ENCODE measurements around the gene MASP1.

Gene MASP1

DNA sequence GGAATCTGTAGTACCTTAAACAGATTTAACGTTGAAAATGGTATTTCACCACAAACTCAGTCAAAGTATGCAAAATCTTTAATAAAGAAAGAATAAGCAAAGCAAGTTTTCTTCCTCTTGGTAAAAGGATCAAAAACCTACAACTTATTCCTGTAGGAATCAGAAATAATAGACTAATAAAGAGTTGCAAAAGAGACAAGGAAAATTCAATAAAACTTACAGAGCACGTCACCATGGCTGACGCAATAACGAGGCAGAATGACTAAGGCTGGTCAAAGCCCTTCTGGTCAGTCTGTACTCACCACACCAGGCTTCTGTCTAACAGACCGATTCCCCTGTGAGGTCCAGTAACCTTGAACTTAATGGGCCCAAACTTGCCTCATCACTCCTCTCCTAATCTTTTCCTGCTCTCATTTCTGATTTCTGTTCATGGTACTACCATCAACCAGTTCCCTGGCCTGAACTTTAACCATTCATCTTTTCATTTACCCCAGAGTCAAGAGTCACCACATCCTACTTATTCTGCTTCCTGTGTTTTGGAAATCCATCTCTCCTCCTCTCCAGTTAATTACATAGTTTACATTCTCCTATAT lies 5.0 kb downstream of the MASP1 start:
- no peaks in the 10 kb centered on the region for H3K36me3 ChIP-seq (ENCODE audit: control insufficient read depth in 2 of 2, insufficient read depth in 2 of 2, low read length in 2 of 2)
- H3K9ac ChIP-seq (ENCODE audit: low read length in 2 of 2): no peak overlapping the region
- H3K4me3 ChIP-seq (ENCODE audit: low read length in 2 of 2): no peak overlapping the region
- peaks cover 14% of the 10 kb centered on the region for H3K4me1 ChIP-seq (ENCODE audit: control insufficient read depth, insufficient read depth, low read length)
- no peaks in the 10 kb centered on the region for H3K9me3 ChIP-seq (ENCODE audit: control insufficient read depth in 2 of 2, low read length in 2 of 2)
- H3K27ac ChIP-seq (ENCODE audit: low read length): no peak overlapping the region
- no peaks in the 10 kb centered on the region for H3K27me3 ChIP-seq (ENCODE audit: control insufficient read depth in 1 of 2, insufficient read depth in 2 of 2, low read length in 2 of 2)

DNA sequence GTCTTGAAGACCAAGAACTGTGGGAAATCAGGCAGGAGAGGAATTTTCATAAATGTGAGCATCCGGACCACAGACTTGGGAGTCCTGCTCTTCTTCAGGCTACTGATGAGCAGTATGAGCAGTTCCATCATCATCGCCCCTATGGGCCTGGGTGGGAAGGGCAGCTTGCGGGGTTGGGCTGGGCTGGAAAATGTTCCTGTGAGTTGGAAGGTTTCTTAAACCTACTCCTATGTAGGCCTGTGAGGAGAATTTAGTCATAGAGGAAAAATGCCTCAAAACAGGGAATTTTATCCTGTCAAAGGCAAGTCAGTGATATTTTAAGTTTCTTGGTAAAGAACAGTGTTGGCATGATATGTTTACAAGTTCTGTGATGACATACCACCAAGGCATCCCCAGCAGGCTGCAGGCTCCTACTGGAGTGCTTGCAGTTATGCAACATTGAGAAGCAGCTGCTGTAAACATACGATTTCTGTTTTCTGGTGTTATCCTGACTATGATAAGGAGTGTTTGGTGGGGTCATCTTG lies 10.3 kb downstream of the MASP1 start:
- H3K4me3 ChIP-seq (ENCODE audit: low read length in 2 of 2): no peak overlapping the region
- no peaks in the 10 kb centered on the region for H3K9me3 ChIP-seq (ENCODE audit: control insufficient read depth in 2 of 2, low read length in 2 of 2)
- no peak overlapping the region for H3K27ac ChIP-seq (ENCODE audit: low read length)
- no peaks in the 10 kb centered on the region for H3K4me1 ChIP-seq (ENCODE audit: control insufficient read depth, insufficient read depth, low read length)
- H3K9ac ChIP-seq (ENCODE audit: low read length in 2 of 2): no peak overlapping the region
- no peaks in the 10 kb centered on the region for H3K27me3 ChIP-seq (ENCODE audit: control insufficient read depth in 1 of 2, insufficient read depth in 2 of 2, low read length in 2 of 2)
- H3K36me3 ChIP-seq (ENCODE audit: control insufficient read depth in 2 of 2, insufficient read depth in 2 of 2, low read length in 2 of 2): no peaks in the 10 kb centered on the region

DNA sequence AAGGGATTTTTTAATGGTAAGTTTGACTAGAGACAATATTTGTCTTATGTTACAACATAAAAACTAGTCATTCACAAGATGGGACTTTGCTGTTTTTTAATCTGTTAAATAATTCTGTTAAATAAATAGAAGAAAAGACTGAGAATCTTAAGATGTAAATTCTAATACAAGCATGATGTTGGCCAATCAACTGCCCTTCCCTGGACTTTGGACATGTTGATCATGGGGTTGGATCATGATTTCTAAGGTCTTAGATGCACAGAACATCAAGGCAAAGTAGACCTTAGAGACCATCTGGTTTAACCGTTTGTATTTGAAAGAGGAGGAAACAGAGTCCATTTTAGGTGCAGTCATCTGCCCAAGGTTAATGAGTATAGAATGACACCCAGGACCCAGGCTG lies 10.9 kb downstream of the MASP1 start:
- H3K27me3 ChIP-seq (ENCODE audit: control insufficient read depth in 1 of 2, insufficient read depth in 2 of 2, low read length in 2 of 2): no peaks in the 10 kb centered on the region
- no peaks in the 10 kb centered on the region for H3K9me3 ChIP-seq (ENCODE audit: control insufficient read depth in 2 of 2, low read length in 2 of 2)
- no peak overlapping the region for H3K27ac ChIP-seq (ENCODE audit: low read length)
- no peaks in the 10 kb centered on the region for H3K36me3 ChIP-seq (ENCODE audit: control insufficient read depth in 2 of 2, insufficient read depth in 2 of 2, low read length in 2 of 2)
- no peak overlapping the region for H3K9ac ChIP-seq (ENCODE audit: low read length in 2 of 2)
- H3K4me1 ChIP-seq (ENCODE audit: control insufficient read depth, insufficient read depth, low read length): no peaks in the 10 kb centered on the region
- H3K4me3 ChIP-seq (ENCODE audit: low read length in 2 of 2): no peak overlapping the region

DNA sequence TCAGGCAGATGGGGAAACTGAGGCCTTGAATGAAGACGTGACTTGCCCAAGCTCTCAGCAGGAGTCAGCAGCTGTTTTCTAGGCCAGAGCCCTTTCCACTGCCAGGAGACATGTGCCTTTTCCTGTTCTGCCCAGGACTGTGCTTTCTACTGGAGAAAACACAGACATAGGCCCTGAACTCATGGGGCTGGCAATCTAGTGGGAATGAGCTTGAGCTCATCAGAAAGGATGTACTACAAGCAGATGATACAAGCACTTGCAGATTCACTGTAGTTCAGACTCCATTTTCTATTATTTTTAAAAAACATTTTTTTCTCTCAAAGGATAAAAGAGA lies 14.4 kb downstream of the MASP1 start:
- Histone ChIP-seq H3K4me3 (ENCODE audit: low read length in 2 of 2) (no peak overlapping the region), H3K36me3 (ENCODE audit: control insufficient read depth in 2 of 2, insufficient read depth in 2 of 2, low read length in 2 of 2) (no peaks in the 10 kb centered on the region), H3K9me3 (ENCODE audit: control insufficient read depth in 2 of 2, low read length in 2 of 2) (no peaks in the 10 kb centered on the region), H3K27ac (ENCODE audit: low read length) (no peak overlapping the region), H3K27me3 (ENCODE audit: control insufficient read depth in 1 of 2, insufficient read depth in 2 of 2, low read length in 2 of 2) (no peaks in the 10 kb centered on the region), H3K9ac (ENCODE audit: low read length in 2 of 2) (no peak overlapping the region), H3K4me1 (ENCODE audit: control insufficient read depth, insufficient read depth, low read length) (no peaks in the 10 kb centered on the region)

DNA sequence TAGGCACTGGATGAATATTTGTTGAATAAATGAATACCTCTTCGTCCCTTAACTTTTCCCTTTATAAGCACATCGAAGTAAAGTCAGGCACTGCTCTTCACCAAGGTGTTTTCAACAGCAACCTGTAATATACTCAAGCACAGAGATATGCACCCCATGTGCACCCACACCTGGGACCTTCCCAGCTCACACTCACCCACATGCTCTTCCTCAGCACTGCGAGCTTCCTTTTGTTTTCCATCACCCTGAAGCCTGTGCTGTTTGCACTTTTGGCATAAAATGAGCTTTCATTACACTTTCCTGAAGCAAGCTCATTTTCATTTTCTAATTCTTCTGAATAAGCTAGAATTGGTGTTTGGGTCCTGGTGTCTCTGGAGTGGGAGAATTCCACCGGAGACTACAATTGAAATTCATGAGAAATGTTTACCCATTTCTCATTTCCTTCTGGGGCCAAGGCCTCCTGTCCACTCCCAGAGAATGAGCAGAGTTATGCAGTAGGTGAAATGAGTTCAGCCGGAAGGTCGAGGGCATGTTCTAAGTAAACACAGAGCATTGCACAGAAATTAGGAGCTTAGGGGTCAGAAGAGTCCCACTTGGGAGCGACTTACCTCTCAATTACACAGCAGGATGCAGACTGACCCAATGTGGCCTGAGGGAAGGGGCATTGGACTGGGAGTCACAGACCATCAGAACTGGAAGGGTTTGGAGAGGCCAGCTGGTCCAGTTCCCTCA lies 15.0 kb downstream of the MASP1 start:
- Histone ChIP-seq H3K9ac (ENCODE audit: low read length in 2 of 2) (no peak overlapping the region), H3K4me3 (ENCODE audit: low read length in 2 of 2) (no peak overlapping the region), H3K36me3 (ENCODE audit: control insufficient read depth in 2 of 2, insufficient read depth in 2 of 2, low read length in 2 of 2) (no peaks in the 10 kb centered on the region), H3K4me1 (ENCODE audit: control insufficient read depth, insufficient read depth, low read length) (no peaks in the 10 kb centered on the region), H3K27me3 (ENCODE audit: control insufficient read depth in 1 of 2, insufficient read depth in 2 of 2, low read length in 2 of 2) (no peaks in the 10 kb centered on the region), H3K9me3 (ENCODE audit: control insufficient read depth in 2 of 2, low read length in 2 of 2) (no peaks in the 10 kb centered on the region), H3K27ac (ENCODE audit: low read length) (no peak overlapping the region)

DNA sequence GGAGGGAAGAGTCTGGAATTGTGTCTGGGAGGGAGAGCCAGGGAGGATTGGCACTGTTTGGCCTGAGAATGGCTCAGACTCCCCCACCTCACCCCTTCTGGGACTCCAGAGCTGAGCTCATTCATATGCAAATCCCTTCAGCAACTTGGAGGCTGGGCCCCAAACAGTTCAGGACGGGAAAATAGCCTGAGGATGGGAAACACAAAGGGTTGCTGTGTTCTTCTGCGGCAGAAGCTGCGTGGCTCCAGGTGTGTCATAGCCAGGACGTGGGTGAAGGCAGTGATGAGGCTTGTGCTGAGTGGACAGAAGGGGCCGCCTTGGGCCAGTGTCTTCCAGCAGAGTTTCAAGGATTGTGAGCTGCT lies 16.6 kb downstream of the MASP1 start:
- H3K4me1 ChIP-seq (ENCODE audit: control insufficient read depth, insufficient read depth, low read length): no peaks in the 10 kb centered on the region
- peaks cover 0 to 2% of the 10 kb centered on the region in 2 donors for H3K9me3 ChIP-seq (ENCODE audit: control insufficient read depth in 2 of 2, low read length in 2 of 2)
- H3K27ac ChIP-seq (ENCODE audit: low read length): no peak overlapping the region
- H3K9ac ChIP-seq (ENCODE audit: low read length in 2 of 2): no peak overlapping the region
- no peaks in the 10 kb centered on the region for H3K36me3 ChIP-seq (ENCODE audit: control insufficient read depth in 2 of 2, insufficient read depth in 2 of 2, low read length in 2 of 2)
- H3K4me3 ChIP-seq (ENCODE audit: low read length in 2 of 2): no peak overlapping the region
- H3K27me3 ChIP-seq (ENCODE audit: control insufficient read depth in 1 of 2, insufficient read depth in 2 of 2, low read length in 2 of 2): no peaks in the 10 kb centered on the region

DNA sequence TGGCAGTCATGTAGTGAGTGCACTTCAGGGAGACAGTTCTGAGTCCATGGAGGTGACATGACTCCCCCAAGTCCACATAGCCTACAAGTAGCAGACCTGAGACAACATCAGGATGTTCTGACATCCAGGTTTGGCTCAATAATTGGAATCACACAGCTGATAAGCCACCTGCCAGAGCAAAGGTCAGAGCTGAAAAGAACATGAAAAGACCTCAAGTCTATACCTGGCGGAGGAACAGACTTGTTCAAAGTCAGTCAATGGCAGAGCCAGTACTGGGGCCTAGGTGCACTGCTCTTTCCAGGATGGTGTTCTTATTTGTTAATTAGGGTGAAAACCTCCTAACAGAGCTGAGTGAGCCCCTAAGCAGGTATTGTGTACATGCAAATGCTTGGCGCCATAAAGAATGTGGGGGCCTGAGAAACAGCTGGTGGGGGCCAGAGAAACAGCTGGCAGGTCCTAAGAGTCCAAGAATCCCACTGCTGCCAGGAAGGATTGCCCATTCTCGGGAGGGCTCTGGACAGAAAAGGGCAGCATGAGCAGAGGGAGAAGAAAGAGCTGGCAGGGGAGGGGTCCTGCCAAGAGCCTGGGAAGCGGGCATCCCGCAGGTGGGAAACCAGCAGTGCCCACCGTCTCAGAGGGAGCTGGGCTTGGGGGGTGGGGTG lies 17.1 kb downstream of the MASP1 start:
- Histone ChIP-seq H3K9me3 (ENCODE audit: control insufficient read depth in 2 of 2, low read length in 2 of 2) (peaks cover 1 to 5% of the 10 kb centered on the region in 2 donors), H3K4me3 (ENCODE audit: low read length in 2 of 2) (no peak overlapping the region), H3K9ac (ENCODE audit: low read length in 2 of 2) (no peak overlapping the region), H3K27ac (ENCODE audit: low read length) (no peak overlapping the region), H3K4me1 (ENCODE audit: control insufficient read depth, insufficient read depth, low read length) (no peaks in the 10 kb centered on the region), H3K36me3 (ENCODE audit: control insufficient read depth in 2 of 2, insufficient read depth in 2 of 2, low read length in 2 of 2) (no peaks in the 10 kb centered on the region), H3K27me3 (ENCODE audit: control insufficient read depth in 1 of 2, insufficient read depth in 2 of 2, low read length in 2 of 2) (no peaks in the 10 kb centered on the region)

DNA sequence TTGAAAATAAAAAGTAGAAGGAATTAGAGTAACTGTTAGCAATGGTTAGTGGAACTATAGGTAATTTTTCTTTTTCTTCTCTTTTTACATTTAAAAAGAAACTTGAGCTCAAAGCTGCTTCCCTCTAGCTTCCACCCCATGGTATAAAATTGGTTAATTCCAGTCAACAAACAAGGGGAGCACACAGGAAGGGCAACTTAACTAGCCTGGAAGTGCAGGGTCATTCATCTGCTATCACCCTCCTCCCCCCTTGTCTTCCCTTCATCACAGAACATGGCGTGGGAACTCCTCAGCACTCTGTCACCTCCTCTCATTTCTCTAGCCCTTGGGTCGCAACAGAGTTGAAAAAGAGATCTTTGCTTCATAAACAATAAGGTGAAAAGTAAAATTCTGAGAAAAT lies 20.0 kb downstream of the MASP1 start:
- Histone ChIP-seq H3K27me3 (ENCODE audit: control insufficient read depth in 1 of 2, insufficient read depth in 2 of 2, low read length in 2 of 2) (no peaks in the 10 kb centered on the region), H3K4me1 (ENCODE audit: control insufficient read depth, insufficient read depth, low read length) (no peaks in the 10 kb centered on the region), H3K9ac (ENCODE audit: low read length in 2 of 2) (no peak overlapping the region), H3K36me3 (ENCODE audit: control insufficient read depth in 2 of 2, insufficient read depth in 2 of 2, low read length in 2 of 2) (no peaks in the 10 kb centered on the region), H3K27ac (ENCODE audit: low read length) (no peak overlapping the region), H3K9me3 (ENCODE audit: control insufficient read depth in 2 of 2, low read length in 2 of 2) (peaks cover 7% of the 10 kb centered on the region in 2 donors), H3K4me3 (ENCODE audit: low read length in 2 of 2) (no peak overlapping the region)

DNA sequence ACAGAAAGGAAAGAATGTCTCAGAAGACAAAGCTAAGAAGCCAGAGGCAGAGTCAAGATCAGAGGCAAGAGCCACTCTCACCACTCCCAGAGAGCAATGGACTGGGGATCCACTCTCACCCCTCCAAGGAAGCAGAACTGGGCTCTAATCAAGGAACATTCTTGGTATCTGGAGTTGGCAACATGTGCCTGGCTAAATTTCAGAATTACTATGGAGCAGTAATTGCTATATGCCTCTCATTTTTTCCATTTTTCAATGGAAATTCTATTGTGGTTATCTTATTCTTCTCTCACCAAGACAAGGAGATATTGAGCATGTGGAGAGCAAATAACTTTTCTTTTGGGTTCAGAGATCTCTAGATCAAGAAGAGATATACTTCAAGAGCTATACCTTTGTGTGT lies 22.1 kb downstream of the MASP1 start:
- H3K27me3 ChIP-seq (ENCODE audit: control insufficient read depth in 1 of 2, insufficient read depth in 2 of 2, low read length in 2 of 2): no peaks in the 10 kb centered on the region
- H3K27ac ChIP-seq (ENCODE audit: low read length): no peak overlapping the region
- H3K36me3 ChIP-seq (ENCODE audit: control insufficient read depth in 2 of 2, insufficient read depth in 2 of 2, low read length in 2 of 2): no peaks in the 10 kb centered on the region
- peaks cover 7% of the 10 kb centered on the region for H3K4me1 ChIP-seq (ENCODE audit: control insufficient read depth, insufficient read depth, low read length)
- no peak overlapping the region for H3K9ac ChIP-seq (ENCODE audit: low read length in 2 of 2)
- H3K4me3 ChIP-seq (ENCODE audit: low read length in 2 of 2): no peak overlapping the region
- peaks cover 7% of the 10 kb centered on the region in 2 donors for H3K9me3 ChIP-seq (ENCODE audit: control insufficient read depth in 2 of 2, low read length in 2 of 2)

DNA sequence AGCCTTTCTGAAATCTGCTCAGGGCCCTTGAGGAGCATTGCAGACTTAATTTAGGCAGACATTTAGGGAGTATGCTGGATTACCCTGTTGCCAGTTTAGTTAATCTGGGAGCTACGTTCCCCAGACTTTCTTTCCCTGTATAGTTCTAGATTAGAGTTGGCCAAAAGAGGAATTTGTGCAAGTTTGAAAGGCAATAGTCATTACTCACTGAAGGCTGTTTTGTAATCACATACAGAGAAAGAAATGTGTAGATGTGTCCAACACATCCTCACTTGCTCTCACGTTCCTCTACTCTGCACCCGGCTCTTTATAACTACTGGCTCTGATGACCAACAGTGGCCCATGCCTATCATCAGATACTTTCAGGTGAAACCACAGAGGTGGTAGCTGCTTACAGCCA lies 24.2 kb downstream of the MASP1 start:
- Histone ChIP-seq H3K27ac (ENCODE audit: low read length) (no peak overlapping the region), H3K9me3 (ENCODE audit: control insufficient read depth in 2 of 2, low read length in 2 of 2) (peaks cover 7% of the 10 kb centered on the region in 2 donors), H3K4me1 (ENCODE audit: control insufficient read depth, insufficient read depth, low read length) (peaks cover 11% of the 10 kb centered on the region), H3K27me3 (ENCODE audit: control insufficient read depth in 1 of 2, insufficient read depth in 2 of 2, low read length in 2 of 2) (no peaks in the 10 kb centered on the region), H3K4me3 (ENCODE audit: low read length in 2 of 2) (no peak overlapping the region), H3K9ac (ENCODE audit: low read length in 2 of 2) (no peak overlapping the region), H3K36me3 (ENCODE audit: control insufficient read depth in 2 of 2, insufficient read depth in 2 of 2, low read length in 2 of 2) (no peaks in the 10 kb centered on the region)

DNA sequence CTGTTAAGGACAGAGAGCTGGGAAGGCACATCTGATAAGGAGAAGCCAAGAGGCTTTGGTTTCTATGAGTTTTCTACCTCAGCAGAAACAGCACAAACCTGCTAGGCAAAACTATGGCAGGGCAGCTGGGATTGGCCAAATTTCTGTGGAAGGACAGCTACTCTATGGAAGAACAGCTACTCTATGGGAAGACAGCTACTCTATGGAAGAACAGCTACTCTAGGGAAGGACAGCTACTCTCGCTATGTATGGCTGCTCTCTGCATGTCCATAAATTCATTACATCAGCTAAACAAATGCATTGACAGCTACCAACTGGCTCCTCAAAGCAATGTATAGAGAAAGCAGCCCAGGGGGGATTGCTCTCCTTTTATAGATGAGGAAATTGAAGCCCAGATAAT lies 24.8 kb downstream of the MASP1 start:
- H3K4me3 ChIP-seq (ENCODE audit: low read length in 2 of 2): no peak overlapping the region
- no peak overlapping the region for H3K27ac ChIP-seq (ENCODE audit: low read length)
- no peaks in the 10 kb centered on the region for H3K27me3 ChIP-seq (ENCODE audit: control insufficient read depth in 1 of 2, insufficient read depth in 2 of 2, low read length in 2 of 2)
- H3K9ac ChIP-seq (ENCODE audit: low read length in 2 of 2): no peak overlapping the region
- H3K9me3 ChIP-seq (ENCODE audit: control insufficient read depth in 2 of 2, low read length in 2 of 2): peaks cover 7% of the 10 kb centered on the region in 2 donors
- H3K36me3 ChIP-seq (ENCODE audit: control insufficient read depth in 2 of 2, insufficient read depth in 2 of 2, low read length in 2 of 2): no peaks in the 10 kb centered on the region
- peaks cover 11% of the 10 kb centered on the region for H3K4me1 ChIP-seq (ENCODE audit: control insufficient read depth, insufficient read depth, low read length)

Data from stomach smooth muscle (tissue), 2 donors.